HCT116 (cell line): ENCODE results near the gene NDUFB7. TPM values are rescaled to one million over a fixed set of nuclear protein-coding genes. Genes with fewer than 3 reads are reported as not detected.

Experiments
- ATAC-seq: fragments of 200-7000 bp; cut with Tn5 transposase; 2 replicates; pipeline ENCODE4 v1.9.1; 2020; ENCODE audit warnings: mild to moderate bottlenecking, moderate library complexity
- BruUV-seq: library from RNA; stranded (reverse); fragments of 400-500 nt; replicated peaks from 2 replicates; lab custom pipeline; 2021; lab: Mats Ljungman, UMichigan
- CTCF ChIA-PET: fragments of 300-600 bp; sonication (Branson Sonifier 250); formaldehyde crosslinking; loops from one replicate; lab custom pipeline; 2021; ENCODE audit warnings: antibody characterized with exemption; lab: Charles Lee
- POLR2A ChIA-PET: fragments of 300-600, 350-600 bp; sonication (Branson Sonifier 250); formaldehyde crosslinking; loops from one replicate; lab custom pipeline; 2021; ENCODE audit warnings: antibody characterized with exemption; lab: Charles Lee
- RAD21 ChIA-PET, 2 experiments: fragments of 300-600 bp; sonication (Branson Sonifier 250); formaldehyde crosslinking; loops; one replicate each; lab custom pipeline; 2023; ENCODE audit warnings: low total read pairs in 2 of 2; ENCODE audit not compliant: uncharacterized antibody in 2 of 2, unreplicated experiment in 2 of 2, low non-redundant PET in 1 of 2; lab: Charles Lee
- DNase-seq: peaks from one replicate; pipeline ENCODE4 v3.0.0-alpha.2; 2010; ENCODE audit warnings: low read depth, low spot score
- H2AFZ ChIP-seq: fragments of 200-600 bp; shearing (Covaris generic), sonication (generic); 2 replicates; pipeline ENCODE4 v1.6.1; 2017; ENCODE audit warnings: low read depth, mixed run types, mixed read lengths, antibody characterized with exemption, low read length; ENCODE audit not compliant: poor library complexity, severe bottlenecking
- H3K27ac ChIP-seq: 2 replicates; pipeline ENCODE4 v1.5.1; 2012; ENCODE audit warnings: low read depth, low read length
- H3K27me3 ChIP-seq: fragments of 200-600 bp; sonication (generic); 2 replicates; pipeline ENCODE4 v1.6.1; 2016; ENCODE audit warnings: mixed run types, low read length, mixed read lengths; ENCODE audit not compliant: insufficient read depth
- H3K36me3 ChIP-seq, 2 experiments: fragments of 200-500 bp in 1 of 2; fragments of 200-600 bp in 1 of 2; sonication (Bioruptor generic) in 1 of 2; sonication (generic) in 1 of 2; 2 replicates each; pipeline versions ENCODE4 v1.5.1 to v1.6.1; 2014 to 2016; ENCODE audit warnings: low read length in 2 of 2, inconsistent platforms in 1 of 2, mixed read lengths in 1 of 2, mixed run types in 1 of 2; ENCODE audit not compliant: insufficient read depth in 2 of 2, control insufficient read depth in 1 of 2
- H3K4me1 ChIP-seq, 2 experiments: fragments of 200-600 bp in 1 of 2; sonication (generic) in 1 of 2; 2 replicates each; pipeline versions ENCODE4 v1.5.1 to v1.6.1; 2012 to 2017; ENCODE audit warnings: low read length in 2 of 2, inconsistent platforms in 1 of 2, mild to moderate bottlenecking in 1 of 2, mixed read lengths in 1 of 2, mixed run types in 1 of 2, moderate library complexity in 1 of 2; ENCODE audit not compliant: insufficient read depth in 2 of 2, control insufficient read depth in 1 of 2
- H3K4me2 ChIP-seq: fragments of 200-600 bp; sonication (generic); 2 replicates; pipeline ENCODE4 v1.6.1; 2017; ENCODE audit warnings: mixed run types, low read length, mixed read lengths
- H3K4me3 ChIP-seq, 2 experiments: fragments of 200-600 bp in 1 of 2; sonication (generic) in 1 of 2; replicated peaks in 1 of 2; 2 replicates each; pipeline ENCODE4 v1.5.1; 2011 to 2016; ENCODE audit warnings: low read length in 2 of 2, control low read depth in 1 of 2, low read depth in 1 of 2, mild to moderate bottlenecking in 1 of 2, mixed read lengths in 1 of 2, mixed run types in 1 of 2
- H3K79me2 ChIP-seq: fragments of 200-600 bp; sonication (generic); 2 replicates; pipeline ENCODE4 v1.6.1; 2017; ENCODE audit warnings: mild to moderate bottlenecking, mixed run types, low read length, moderate library complexity, mixed read lengths; ENCODE audit not compliant: insufficient read depth
- H3K9ac ChIP-seq: fragments of 200-600 bp; sonication (generic); 2 replicates; pipeline ENCODE4 v1.6.1; 2016; ENCODE audit warnings: low read length, mixed read lengths
- H3K9me2 ChIP-seq: fragments of 200-600 bp; sonication (generic), shearing (Covaris generic); 2 replicates; pipeline ENCODE4 v1.6.1; 2017; ENCODE audit warnings: mixed run types, mild to moderate bottlenecking, moderate library complexity; ENCODE audit not compliant: insufficient read depth
- H3K9me3 ChIP-seq, 2 experiments: fragments of 200-500 bp in 1 of 2; fragments of 200-600 bp in 1 of 2; sonication (Bioruptor generic) in 1 of 2; sonication (generic) in 1 of 2; 2 replicates each; pipeline ENCODE4 v1.6.1; 2014 to 2017; ENCODE audit warnings: low read length in 2 of 2, mixed read lengths in 2 of 2, inconsistent platforms in 1 of 2, low read depth in 1 of 2, mild to moderate bottlenecking in 1 of 2, mixed run types in 1 of 2, moderate library complexity in 1 of 2; ENCODE audit not compliant: control insufficient read depth in 1 of 2, insufficient read depth in 1 of 2
- H4K20me1 ChIP-seq: fragments of 200-600 bp; sonication (generic), shearing (Covaris generic); 2 replicates; pipeline ENCODE4 v1.6.1; 2017; ENCODE audit warnings: mixed run types, mild to moderate bottlenecking, moderate library complexity; ENCODE audit not compliant: insufficient read depth
- EGR1 ChIP-seq: IDR thresholded peaks from 2 replicates; pipeline ENCODE4 v1.6.1; 2012; ENCODE audit warnings: low read depth
- ELF1 ChIP-seq: IDR thresholded peaks from 2 replicates; pipeline ENCODE4 v1.6.1; 2012; ENCODE audit warnings: low read depth, borderline replicate concordance
- EZH2phosphoT487 ChIP-seq: fragments of 200-600 bp; IDR thresholded peaks from 2 replicates; pipeline ENCODE4 v1.6.1; 2018; ENCODE audit warnings: antibody characterized with exemption, borderline replicate concordance
- FOSL1 ChIP-seq: IDR thresholded peaks from 2 replicates; pipeline ENCODE4 v1.6.1; 2012; ENCODE audit warnings: low read depth
- POLR2A ChIP-seq: IDR thresholded peaks from 2 replicates; pipeline ENCODE4 v1.7.0; 2011; ENCODE audit warnings: borderline replicate concordance; ENCODE audit not compliant: insufficient read depth, insufficient read length; ENCODE audit errors: extremely low read depth
- RAD21 ChIP-seq: IDR thresholded peaks from 2 replicates; pipeline ENCODE4 v1.6.1; 2012; ENCODE audit warnings: low read depth, mild to moderate bottlenecking
- SP1 ChIP-seq: IDR thresholded peaks from 2 replicates; pipeline ENCODE4 v1.6.1; 2012; ENCODE audit warnings: low read depth
- ZBTB33 ChIP-seq: IDR thresholded peaks from 2 replicates; pipeline ENCODE4 v1.6.1; 2011; ENCODE audit warnings: mild to moderate bottlenecking, low read length, moderate library complexity; ENCODE audit not compliant: insufficient replicate concordance; ENCODE audit errors: extremely low read depth
- ZNF274 ChIP-seq: fragments of 200-500 bp; sonication (Bioruptor generic); IDR thresholded peaks from 2 replicates; pipeline ENCODE4 v1.6.1; 2014; ENCODE audit warnings: mild to moderate bottlenecking, low read depth, low read length, inconsistent platforms
- intact Hi-C: fragments of 100-400 bp; cut with micrococcal nuclease; formaldehyde crosslinking; loops from 2 replicates; pipeline ENCODE4 v1.10.0; 2022
- total RNA-seq: library from RNA; stranded (reverse); gene quantifications from one replicate; pipeline ENCODE4 v1.2.1, GENCODE V29; 2021; ENCODE audit not compliant: unreplicated experiment

The NDUFB7 gene
- total RNA-seq, 1 experiment from 2014 or later = 167 TPM

GRCh38 chr19:14540741-14541525 lies 30.9 kb downstream of the NDUFB7 start:
- BruUV-seq = no TSS peak
- H3K27ac ChIP-seq = no peak overlapping the region
- TF ChIP-seq FOSL1 (no peak), ZBTB33 (no peak), EGR1 (no peak), ELF1 (no peak), POLR2A (no peak), RAD21 (no peak), ZNF274 (no peak), SP1 (no peak), EZH2phosphoT487 (no peak)

More at GRCh38 chr19:14540741-14541525, 30.9 kb downstream of the NDUFB7 start:
- Histone ChIP-seq H3K27me3 (no peaks in the 10 kb centered on the region), H3K4me3 (no peak overlapping the region), H3K36me3 (peaks cover 0 to 6% of the 10 kb centered on the region in 2 experiments; a peak in 1 of 4 replicates), H3K9me3 (no peaks in the 10 kb centered on the region), H3K79me2 (peaks cover 88% of the 10 kb centered on the region), H3K4me2 (no peak overlapping the region), H3K9ac (no peak overlapping the region), H3K9me2 (no peaks in the 10 kb centered on the region), H3K4me1 (peaks cover 9 to 33% of the 10 kb centered on the region in 2 experiments), H2AFZ (no peak overlapping the region), H4K20me1 (no peaks in the 10 kb centered on the region)
- intact Hi-C loops = no loop called here
- DNase-seq = no peak
- no peak for ATAC-seq
- CTCF ChIA-PET = no interaction called here
- POLR2A ChIA-PET = no interaction called here
- RAD21 ChIA-PET = no interaction called here
